Loucy (cell line): Measurements from ENCODE around the gene PHRF1.

Experiments
- H2AFZ ChIP-seq: fragments of 200-600 bp; sonication (generic); 2 replicates; pipeline ENCODE4 v1.6.0; 2016; ENCODE audit warnings: antibody characterized with exemption, mild to moderate bottlenecking, low read length, moderate library complexity
- H3F3A ChIP-seq: fragments of 200-600 bp; 2 replicates; pipeline ENCODE4 v1.6.0; 2016; ENCODE audit warnings: antibody characterized with exemption, low read depth, mild to moderate bottlenecking
- H3K27me3 ChIP-seq: fragments of 200-600 bp; sonication (generic); 2 replicates; pipeline ENCODE4 v1.6.1; 2014; ENCODE audit warnings: low read length, mild to moderate bottlenecking; ENCODE audit not compliant: insufficient read depth, poor library complexity, severe bottlenecking
- H3K36me3 ChIP-seq: fragments of 200-600 bp; sonication (generic); 2 replicates; pipeline ENCODE4 v1.6.1; 2016; ENCODE audit warnings: low read length; ENCODE audit not compliant: insufficient read depth
- H3K4me1 ChIP-seq: fragments of 200-600 bp; sonication (generic); 2 replicates; pipeline ENCODE4 v1.5.1; 2014; ENCODE audit warnings: low read length, mild to moderate bottlenecking; ENCODE audit not compliant: insufficient read depth, poor library complexity, severe bottlenecking
- H3K4me2 ChIP-seq: fragments of 200-600 bp; sonication (generic); 2 replicates; pipeline ENCODE4 v1.6.0; 2014; ENCODE audit warnings: antibody characterized with exemption, low read length, low read depth, mild to moderate bottlenecking; ENCODE audit not compliant: poor library complexity, severe bottlenecking
- H3K4me3 ChIP-seq: fragments of 200-600 bp; sonication (generic); 2 replicates; pipeline ENCODE4 v1.5.1; 2014; ENCODE audit warnings: low read length, mild to moderate bottlenecking, mixed read lengths; ENCODE audit not compliant: poor library complexity, severe bottlenecking
- H3K79me2 ChIP-seq: fragments of 200-600 bp; sonication (generic); 2 replicates; pipeline ENCODE4 v1.6.1; 2014; ENCODE audit warnings: low read length; ENCODE audit not compliant: insufficient read depth
- H3K9ac ChIP-seq: fragments of 200-600 bp; sonication (generic); 2 replicates; pipeline ENCODE4 v1.6.0; 2014; ENCODE audit warnings: mild to moderate bottlenecking, low read depth, low read length, moderate library complexity; ENCODE audit not compliant: poor library complexity, severe bottlenecking
- H3K9me2 ChIP-seq: fragments of 200-600 bp; sonication (generic); replicated peaks from 2 replicates; pipeline ENCODE4 v1.6.1; 2016; ENCODE audit warnings: low read depth, low read length, mixed read lengths
- H3K9me3 ChIP-seq: fragments of 200-600 bp; sonication (generic); 2 replicates; pipeline ENCODE4 v1.6.1; 2014; ENCODE audit warnings: mild to moderate bottlenecking, antibody characterized with exemption, low read length, low read depth; ENCODE audit not compliant: insufficient read depth
- H4K20me1 ChIP-seq: fragments of 200-600 bp; sonication (generic); 2 replicates; pipeline ENCODE4 v1.6.0; 2014; ENCODE audit warnings: antibody characterized with exemption, low read length, mild to moderate bottlenecking; ENCODE audit not compliant: insufficient read depth, poor library complexity, severe bottlenecking
- CTCF ChIP-seq: fragments of 200-600 bp; sonication (generic); conservative IDR thresholded peaks from 2 replicates; pipeline ENCODE4 v1.5.1; 2014; ENCODE audit warnings: mild to moderate bottlenecking, antibody characterized with exemption, low read length
- EZH2phosphoT487 ChIP-seq: fragments of 200-600 bp; IDR thresholded peaks from 2 replicates; pipeline ENCODE4 v1.6.1; 2018; ENCODE audit warnings: antibody characterized with exemption, mild to moderate bottlenecking, moderate library complexity, borderline replicate concordance

Gene PHRF1

GRCh38 chr11:613369-613968 lies 37.2 kb downstream of the PHRF1 start:
- no peaks in the 10 kb centered on the region for H3F3A ChIP-seq
- no peak overlapping the region for H2AFZ ChIP-seq
- peaks cover 4% of the 10 kb centered on the region for H3K4me1 ChIP-seq
- H3K36me3 ChIP-seq: peaks cover 47% of the 10 kb centered on the region; the same call in 1 of the 2 replicates
- H3K4me3 ChIP-seq: no peak overlapping the region
- no peak overlapping the region for H3K9ac ChIP-seq
- no peaks in the 10 kb centered on the region for H3K27me3 ChIP-seq
- peaks cover 13% of the 10 kb centered on the region for H4K20me1 ChIP-seq
- no peak overlapping the region for H3K4me2 ChIP-seq
- H3K9me3 ChIP-seq: no peaks in the 10 kb centered on the region
- no peaks in the 10 kb centered on the region for H3K79me2 ChIP-seq
- H3K9me2 ChIP-seq: no peaks in the 10 kb centered on the region
- TF ChIP-seq CTCF (no peak), EZH2phosphoT487 (no peak)

DNA sequence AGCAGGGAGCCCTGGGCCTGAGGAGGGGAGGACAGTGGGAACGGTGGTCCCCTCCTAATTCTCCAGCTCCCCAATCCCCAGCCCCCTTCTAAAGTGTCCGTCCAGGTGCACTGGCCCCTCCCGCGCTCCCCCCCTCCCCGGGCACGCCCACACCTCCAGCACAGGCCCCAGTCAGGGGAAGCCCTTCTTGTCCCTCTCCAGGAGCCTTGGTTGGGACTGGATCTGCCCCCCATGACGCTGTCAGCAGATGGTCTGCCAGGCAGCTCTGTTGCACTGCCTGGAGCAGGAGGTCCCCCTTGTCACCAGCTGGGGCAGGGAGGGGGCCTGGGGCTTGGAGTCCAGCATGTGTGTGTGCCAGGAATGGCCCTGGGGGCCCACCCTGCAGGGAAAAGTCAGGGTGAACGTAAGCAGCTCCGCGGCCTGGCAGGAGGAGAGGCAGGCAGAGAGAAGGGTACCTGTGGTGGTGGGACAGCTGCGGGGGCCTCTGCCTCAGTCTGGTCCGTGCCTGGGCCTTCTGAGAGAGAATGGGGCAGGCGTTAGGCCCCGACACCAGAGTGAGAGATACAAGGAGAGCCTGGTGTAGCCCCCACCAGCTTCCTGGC lies 37.9 kb downstream of the PHRF1 start:
- H3K36me3 ChIP-seq: peaks cover 40% of the 10 kb centered on the region; the same call in 1 of the 2 replicates
- H3K4me3 ChIP-seq: no peak overlapping the region
- H3K27me3 ChIP-seq: no peaks in the 10 kb centered on the region
- H3K9ac ChIP-seq: no peak overlapping the region
- no peak for TF ChIP-seq CTCF
- TF ChIP-seq EZH2phosphoT487: no peak
- H3K4me2 ChIP-seq: no peak overlapping the region
- H3K79me2 ChIP-seq: no peaks in the 10 kb centered on the region
- H3K9me3 ChIP-seq: no peaks in the 10 kb centered on the region
- H2AFZ ChIP-seq: no peak overlapping the region
- H3K4me1 ChIP-seq: peaks cover 4% of the 10 kb centered on the region
- peaks cover 13% of the 10 kb centered on the region for H4K20me1 ChIP-seq
- no peaks in the 10 kb centered on the region for H3K9me2 ChIP-seq
- H3F3A ChIP-seq: no peaks in the 10 kb centered on the region

DNA sequence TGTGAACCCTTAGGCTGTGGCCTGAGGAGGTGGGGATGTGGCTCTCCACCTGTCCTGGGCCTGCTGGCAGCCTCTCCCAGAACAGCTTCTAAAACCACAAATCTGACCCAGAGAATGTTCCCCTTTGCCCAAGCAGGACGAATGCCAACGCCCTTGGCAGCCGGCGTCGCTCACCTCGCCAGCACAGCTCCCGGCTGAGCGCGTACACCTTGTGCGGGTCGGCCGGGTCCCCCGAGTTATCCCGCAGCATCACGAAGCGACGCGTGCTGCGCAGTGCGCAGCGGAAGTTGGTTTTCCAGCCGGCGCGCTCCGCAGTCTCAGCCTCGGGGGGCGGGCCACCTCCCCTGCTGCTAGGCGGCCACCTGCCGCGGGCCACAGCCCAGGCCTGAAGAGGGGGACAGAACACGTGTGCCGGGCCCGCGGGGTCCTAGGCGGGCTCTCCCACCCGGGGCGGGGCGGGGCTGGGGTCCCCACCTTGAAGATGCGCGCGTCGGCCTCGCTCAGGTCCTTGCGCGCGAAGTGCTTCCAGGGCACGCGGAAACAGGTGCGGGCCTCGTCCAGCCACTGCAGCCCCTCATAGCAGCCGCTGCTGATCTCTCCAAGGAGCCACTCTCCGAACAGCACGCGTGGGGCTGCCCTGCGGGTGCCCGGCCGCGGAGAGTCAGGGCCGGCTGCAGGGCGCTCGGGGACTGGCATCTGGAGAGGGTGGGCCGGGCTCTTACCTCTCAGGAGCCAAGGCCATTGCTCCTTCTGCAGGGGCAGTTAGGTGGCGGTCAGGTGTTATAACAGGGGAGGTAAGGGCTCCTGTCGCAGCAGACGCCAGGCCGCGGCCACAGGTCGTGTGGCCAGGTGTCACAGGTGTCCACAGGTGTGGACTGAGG lies 38.6 kb downstream of the PHRF1 start:
- H3K4me1 ChIP-seq: peaks cover 4% of the 10 kb centered on the region
- H3F3A ChIP-seq: no peaks in the 10 kb centered on the region
- peaks cover 13% of the 10 kb centered on the region for H4K20me1 ChIP-seq
- no peaks in the 10 kb centered on the region for H3K79me2 ChIP-seq
- TF ChIP-seq EZH2phosphoT487: no peak
- no peak for TF ChIP-seq CTCF
- peak overlapping the region; percentile 69 for H3K9ac ChIP-seq
- peaks cover 34% of the 10 kb centered on the region; the same call in 1 of the 2 replicates for H3K36me3 ChIP-seq
- H3K4me2 ChIP-seq: peak overlapping the region; percentile 92
- H3K9me2 ChIP-seq: no peaks in the 10 kb centered on the region
- no peaks in the 10 kb centered on the region for H3K9me3 ChIP-seq
- no peak overlapping the region for H2AFZ ChIP-seq
- H3K27me3 ChIP-seq: no peaks in the 10 kb centered on the region
- peak overlapping the region; percentile 82 for H3K4me3 ChIP-seq
